Sigmoid colon (tissue), 4 donors: ENCODE data around the gene ZNF366.

Source experiments
- CTCF ChIP-seq, 4 experiments: fragments of 450-650 bp in 3 of 4; fragments of 200-600 bp in 1 of 4; IDR thresholded peaks; one replicate each; pipeline ENCODE4 v1.5.1; 2016 to 2019; ENCODE audit warnings: antibody characterized with exemption in 4 of 4, mild to moderate bottlenecking in 3 of 4, moderate library complexity in 2 of 4
- POLR2A ChIP-seq, 2 donors: fragments of 450-650 bp; IDR thresholded peaks; one replicate each; pipeline ENCODE4 v1.6.1; 2016; ENCODE audit warnings: antibody characterized with exemption in 2 of 2, mild to moderate bottlenecking in 2 of 2, moderate library complexity in 2 of 2
- POLR2AphosphoS5 ChIP-seq, 4 donors: sonication (generic); formaldehyde crosslinking; IDR thresholded peaks; one replicate each; pipeline ENCODE4 v1.6.1; 2017; ENCODE audit warnings: antibody characterized with exemption in 4 of 4

- no peak for TF ChIP-seq POLR2A (IDR thresholded peaks at IDR 0.05)
- no peak for TF ChIP-seq CTCF (IDR thresholded peaks at IDR 0.05)
- TF ChIP-seq POLR2AphosphoS5 (IDR thresholded peaks at IDR 0.05) = no peak
Observed at GRCh38 chr5:72505016-72505415, 2.2 kb downstream of the ZNF366 start.
